HG02981 (cell line): ENCODE results near the gene HES6.
"Not testable (repeated sequence)": the region's sequence is repeated elsewhere in the genome, so short reads cannot be mapped to it uniquely, and the experiment has no call there.

Source experiments
- ATAC-seq: cut with Tn5 transposase; IDR thresholded peaks from one replicate; pipeline ENCODE4 v1.9.1; 2021; ENCODE audit warnings: mild to moderate bottlenecking, moderate library complexity; ENCODE audit not compliant: unreplicated experiment

HES6 gene

GRCh38 chr2:238273433-238273832 lies 33.6 kb upstream of the HES6 start:
- ATAC-seq: not testable (repeated sequence)

DNA sequence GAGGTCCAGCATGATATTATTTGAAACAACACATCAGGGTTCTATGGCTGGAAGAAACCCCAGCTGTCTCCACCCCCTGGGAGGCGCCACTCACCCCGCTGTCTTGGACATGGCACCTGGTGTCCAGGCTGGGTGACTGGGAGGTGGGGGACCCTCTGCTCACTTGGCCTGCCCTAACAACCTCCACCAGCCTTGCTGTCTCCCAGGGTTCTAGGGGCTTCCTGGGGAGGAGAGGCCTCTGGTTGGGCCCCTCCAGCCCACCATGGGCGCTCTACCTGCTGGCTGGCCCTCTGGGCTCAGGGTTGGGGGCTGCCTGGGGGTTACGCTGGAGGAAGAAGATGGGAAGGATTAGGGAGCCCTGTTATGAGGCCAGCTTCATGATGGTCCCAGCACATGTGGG lies 32.3 kb upstream of the HES6 start:
- no peak for ATAC-seq

DNA sequence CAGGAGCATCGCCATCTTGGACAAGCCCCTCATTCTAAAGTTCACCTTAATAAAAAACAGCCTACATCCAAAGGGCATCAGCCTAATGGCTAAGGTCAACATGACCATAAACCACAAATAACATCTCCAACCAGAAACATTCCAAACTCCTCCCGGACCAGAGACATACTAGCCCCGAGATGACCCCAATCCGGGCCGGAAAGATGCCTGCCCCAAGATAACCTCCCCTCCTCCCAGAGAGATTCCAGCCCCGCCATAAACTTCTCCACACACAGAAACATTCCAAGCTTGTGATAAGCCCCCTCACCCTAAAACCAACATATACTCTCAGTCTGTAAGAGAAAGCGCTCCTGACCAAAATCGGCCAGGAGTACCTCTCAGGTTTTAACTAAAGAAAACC lies 31.8 kb upstream of the HES6 start:
- not testable (repeated sequence) for ATAC-seq

GRCh38 chr2:238271061-238271554 lies 31.3 kb upstream of the HES6 start:
- ATAC-seq: no peak

- ATAC-seq: no peak
These were observed 30.8 kb upstream of the HES6 start for GRCh38 chr2:238270606-238271005.

DNA sequence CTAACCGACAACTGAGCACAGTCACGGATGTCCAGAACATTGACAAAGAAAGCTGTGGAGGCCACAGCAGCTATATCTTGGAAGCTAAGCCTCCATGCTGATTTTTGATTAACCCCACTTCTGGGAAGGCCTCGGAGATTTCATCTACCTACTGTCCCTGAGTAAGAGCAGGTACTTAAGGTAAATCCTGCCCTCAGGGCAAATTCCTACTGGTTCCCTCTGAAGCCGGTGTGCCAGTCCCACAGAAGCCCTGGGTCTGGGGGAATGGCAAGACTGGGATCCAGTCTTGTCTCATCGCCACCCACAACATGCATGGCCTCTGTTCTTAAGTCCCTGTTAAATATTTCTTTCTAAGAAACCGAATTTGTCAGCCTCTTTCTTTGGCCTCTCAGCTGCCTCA lies 29.9 kb upstream of the HES6 start:
- no peak for ATAC-seq

GRCh38 chr2:238267884-238268680 lies 28.2 kb upstream of the HES6 start:
- no peak for ATAC-seq

GRCh38 chr2:238267341-238267710 lies 27.5 kb upstream of the HES6 start:
- no peak for ATAC-seq

GRCh38 chr2:238265605-238266004 lies 25.8 kb upstream of the HES6 start:
- no peak for ATAC-seq

DNA sequence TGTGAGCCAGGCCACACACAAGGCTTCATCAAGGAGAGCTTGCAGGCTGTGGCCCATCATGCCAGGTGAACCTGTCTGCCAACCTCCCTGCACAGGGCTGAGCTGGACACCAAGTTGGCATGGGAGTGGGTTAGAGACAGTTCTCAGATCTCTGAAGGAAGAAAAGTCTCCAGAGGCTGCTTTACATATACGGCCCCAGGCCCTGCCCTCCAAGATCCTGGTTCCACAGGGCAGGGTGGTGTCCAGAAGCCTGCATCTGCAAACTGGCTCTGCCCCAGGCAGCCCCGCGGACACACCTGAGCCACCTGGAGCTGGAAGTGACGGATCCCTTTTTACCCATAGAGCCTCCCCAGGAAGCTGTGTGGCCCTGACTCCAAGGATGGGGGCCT lies 24.2 kb upstream of the HES6 start:
- ATAC-seq: no peak

DNA sequence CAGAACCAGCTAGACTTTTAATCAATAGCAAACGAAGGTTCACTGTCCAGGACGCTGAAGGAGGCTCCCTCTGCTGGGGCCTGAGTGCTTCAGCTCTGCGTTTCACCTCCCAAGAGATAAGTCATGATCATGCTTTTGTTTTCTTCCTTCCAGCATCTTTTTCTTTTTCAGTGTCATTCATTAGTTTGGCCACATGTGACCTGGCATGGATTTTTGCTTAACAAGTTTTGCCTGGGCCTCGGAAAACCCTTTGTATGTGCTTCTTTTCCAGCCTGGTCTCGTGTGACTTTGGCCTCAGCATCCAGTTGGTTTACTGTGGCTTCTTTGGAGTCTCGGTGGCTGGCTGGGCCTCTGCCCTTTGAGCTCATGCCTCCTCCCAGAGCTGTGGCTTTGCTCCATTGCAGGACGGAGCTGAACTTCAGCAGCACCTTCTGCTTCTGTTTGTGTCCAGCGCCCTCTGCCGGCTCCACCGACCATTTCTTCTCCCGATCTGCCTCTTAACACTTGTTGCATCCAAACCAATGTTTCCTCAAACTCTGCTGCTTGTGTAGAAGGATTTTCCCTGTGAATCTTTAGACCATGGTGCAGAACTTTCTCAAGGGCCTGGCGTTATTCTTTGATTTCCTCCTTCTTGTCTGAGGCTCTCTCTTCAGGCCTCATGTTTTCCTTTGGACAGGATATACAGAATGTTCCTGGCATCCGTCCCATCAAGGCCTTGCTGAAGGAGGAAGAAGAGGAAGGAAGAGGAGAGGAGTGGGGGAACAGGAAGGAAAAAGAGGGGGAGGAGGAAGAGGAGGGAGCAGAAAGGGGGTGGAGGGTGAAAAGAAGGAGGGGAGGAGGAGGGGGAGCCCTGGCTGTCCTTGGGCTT lies 23.6 kb upstream of the HES6 start:
- no peak for ATAC-seq

GRCh38 chr2:238262496-238263122 lies 22.8 kb upstream of the HES6 start:
- ATAC-seq: no peak

DNA sequence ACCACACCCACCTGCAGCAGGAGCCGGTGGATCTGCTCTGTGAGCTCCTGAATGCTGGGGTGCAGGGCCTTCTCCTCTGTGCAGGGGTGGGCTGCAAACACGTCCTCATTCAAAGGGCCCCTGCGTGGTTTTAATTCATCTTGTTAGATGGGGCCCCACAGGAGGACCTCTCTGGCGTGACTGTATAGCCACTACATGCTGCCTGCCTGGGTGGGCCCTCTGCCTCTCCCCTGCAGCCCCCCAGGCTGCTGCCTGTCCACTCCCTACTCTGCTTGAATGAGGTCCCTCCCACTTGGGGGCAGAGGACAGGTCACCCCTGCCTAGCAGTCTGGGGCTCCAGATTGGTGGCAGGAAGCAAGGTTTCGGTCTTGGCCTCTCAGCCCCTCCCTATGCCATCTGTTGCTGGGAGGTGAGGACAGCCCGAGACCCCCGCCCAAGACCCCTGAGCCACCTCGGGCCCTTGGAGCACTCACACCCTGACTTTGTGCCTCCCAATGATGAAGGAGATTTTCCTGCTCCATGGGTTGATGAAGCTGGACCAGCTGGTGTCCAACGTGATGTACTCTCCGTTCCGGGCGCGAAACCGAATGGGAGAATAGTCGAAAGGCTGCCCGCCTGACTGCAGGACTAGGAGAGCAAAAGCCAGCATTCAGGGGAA lies 22.0 kb upstream of the HES6 start:
- ATAC-seq: no peak

DNA sequence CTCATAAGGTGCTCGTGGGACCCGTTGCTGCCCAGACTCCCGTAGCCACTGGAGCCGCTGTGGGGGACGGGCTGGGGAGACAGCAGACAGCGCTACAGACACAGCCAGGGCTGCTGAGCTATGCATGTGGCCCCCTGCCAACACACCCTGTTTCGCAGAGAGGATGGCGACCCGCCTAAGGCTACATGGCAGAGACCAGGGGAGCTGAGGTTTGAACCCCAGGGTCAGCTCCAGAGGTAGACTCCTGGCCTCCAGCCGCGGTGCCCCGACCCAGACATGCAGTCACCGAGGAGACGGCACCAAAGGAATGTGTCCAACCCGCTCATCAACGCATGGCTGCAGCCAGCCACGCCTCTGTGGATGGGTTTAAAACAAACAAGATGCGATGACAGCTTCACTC lies 21.0 kb upstream of the HES6 start:
- no peak for ATAC-seq

- no peak for ATAC-seq
These were observed 19.5 kb upstream of the HES6 start for GRCh38 chr2:238259061-238260020.

DNA sequence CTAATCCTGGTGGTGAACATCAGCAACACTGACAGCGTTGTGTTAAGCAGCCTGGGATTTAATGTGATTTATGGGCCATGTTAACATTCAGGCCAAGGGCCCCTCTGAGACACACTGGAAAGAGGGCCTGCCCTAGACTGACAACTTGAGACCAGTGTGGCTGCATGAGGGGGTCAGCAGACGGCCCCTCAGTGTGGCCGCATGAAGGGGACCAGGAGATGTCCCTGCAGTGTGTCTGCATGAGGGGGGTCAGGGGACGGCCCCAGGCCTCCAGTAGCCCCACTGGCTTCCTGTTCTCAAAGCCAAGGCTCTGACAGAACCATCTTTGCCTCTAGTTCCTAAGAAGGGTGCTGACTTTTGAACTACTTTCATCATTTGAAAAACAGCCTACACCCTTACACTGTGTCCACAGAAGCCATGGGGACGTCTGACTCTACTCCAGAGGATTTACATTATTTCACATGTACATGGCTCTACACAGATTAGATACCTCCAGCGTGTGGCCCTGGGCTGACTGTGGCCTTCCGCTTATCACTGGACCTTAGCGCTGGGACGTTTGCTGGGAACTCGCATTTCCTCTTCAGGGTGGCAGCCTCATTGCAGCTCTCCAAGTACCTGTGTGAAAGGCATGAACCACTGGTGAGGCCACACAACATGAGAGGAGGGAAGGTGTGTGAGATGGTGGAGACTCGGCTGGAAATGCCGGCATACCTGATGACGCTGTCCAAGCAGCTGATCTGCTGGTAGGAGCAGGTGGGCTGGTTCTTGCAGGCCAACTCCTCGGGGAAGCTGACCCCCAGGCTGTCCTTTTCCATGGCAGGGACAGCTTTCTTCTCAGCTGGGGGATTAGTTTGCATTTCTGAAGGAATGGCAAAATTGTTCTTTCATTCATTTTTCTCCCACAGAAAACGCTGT lies 18.2 kb upstream of the HES6 start:
- ATAC-seq: no peak

DNA sequence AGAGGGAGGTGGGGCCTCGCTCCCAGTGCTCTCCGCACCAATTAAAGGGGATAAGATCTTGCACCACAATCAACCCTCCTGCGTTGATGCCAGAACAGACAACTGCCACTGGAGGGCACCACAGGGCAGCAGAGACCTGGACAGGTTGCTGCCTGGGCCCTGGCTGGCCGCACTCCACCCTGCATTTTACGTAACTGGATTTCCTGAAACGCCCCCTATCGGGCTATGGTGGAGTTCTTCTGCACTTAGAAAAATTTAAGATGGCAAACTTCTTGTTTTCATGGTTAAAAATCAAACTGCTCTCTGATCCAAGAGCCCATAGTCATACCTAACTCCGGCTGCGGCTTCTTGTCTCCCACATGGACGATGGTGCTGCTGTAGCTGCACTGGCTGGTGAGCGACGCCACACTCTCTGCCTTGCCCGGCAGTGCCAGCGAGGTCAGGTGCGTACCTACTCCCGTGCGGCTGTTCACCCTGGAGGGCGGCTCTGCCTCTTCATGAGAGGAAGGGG lies 16.8 kb upstream of the HES6 start:
- ATAC-seq: no peak

- no peak for ATAC-seq
These were observed 16.3 kb upstream of the HES6 start for GRCh38 chr2:238256111-238256510.

- ATAC-seq: no peak
These were observed 15.8 kb upstream of the HES6 start for GRCh38 chr2:238255636-238256035.
